CD4-positive, alpha-beta memory T cell (primary cell): Measurements from ENCODE around the gene CEP128. TPM values are rescaled to one million over a fixed set of nuclear protein-coding genes. Genes with fewer than 3 reads are reported as not detected.

Source experiments
- CTCF ChIA-PET: fragments of 350-600 bp; sonication (Branson Sonifier 250); formaldehyde crosslinking; loops from one replicate; lab custom pipeline; 2021; ENCODE audit warnings: inconsistent platforms; ENCODE audit not compliant: partially characterized antibody; lab: Charles Lee
- POLR2A ChIA-PET: fragments of 350-600 bp; sonication (Branson Sonifier 250); formaldehyde crosslinking; loops from one replicate; lab custom pipeline; 2021; ENCODE audit not compliant: partially characterized antibody; lab: Charles Lee
- DNase-seq, 5 donors: peaks; one replicate each; pipeline versions ENCODE4 v3.0.0 to v3.0.0-alpha.2; 2020 to 2022; ENCODE audit warnings: mixed read lengths in 1 of 5
- H3K27ac ChIP-seq: one replicate; pipeline ENCODE4 v1.7.0; 2013; ENCODE audit warnings: low read depth, low read length
- H3K27me3 ChIP-seq: 2 replicates; pipeline ENCODE4 v1.7.0; 2013; ENCODE audit warnings: mild to moderate bottlenecking, low read length, moderate library complexity; ENCODE audit not compliant: insufficient read depth
- H3K36me3 ChIP-seq: 2 replicates; pipeline ENCODE4 v1.7.0; 2013; ENCODE audit warnings: mild to moderate bottlenecking, low read length, moderate library complexity; ENCODE audit not compliant: insufficient read depth
- H3K4me1 ChIP-seq: 2 replicates; pipeline ENCODE4 v1.7.0; 2013; ENCODE audit warnings: mild to moderate bottlenecking, low read length, moderate library complexity; ENCODE audit not compliant: insufficient read depth
- H3K4me3 ChIP-seq, 2 donors: one replicate each; pipeline ENCODE4 v1.7.0; 2013; ENCODE audit warnings: low read length in 2 of 2, mild to moderate bottlenecking in 1 of 2
- H3K9me3 ChIP-seq, 2 donors: one replicate each; pipeline ENCODE4 v1.7.0; 2013; ENCODE audit warnings: low read length in 2 of 2, control low read depth in 1 of 2; ENCODE audit not compliant: control insufficient read depth in 1 of 2
- H3K27ac Mint-ChIP-seq, 7 donors: one replicate each; pipeline ENCODE4 v1.8.0; 2020 to 2021; ENCODE audit warnings: mixed read lengths in 7 of 7, mild to moderate bottlenecking in 6 of 7, inconsistent platforms in 3 of 7, moderate library complexity in 3 of 7
- H3K27me3 Mint-ChIP-seq, 2 donors: one replicate each; pipeline ENCODE4 v1.8.0; 2020 to 2021; ENCODE audit warnings: mixed read lengths in 2 of 2
- H3K36me3 Mint-ChIP-seq, 2 donors: one replicate each; pipeline ENCODE4 v1.8.0; 2020 to 2021; ENCODE audit warnings: mixed read lengths in 2 of 2, inconsistent platforms in 1 of 2, mild to moderate bottlenecking in 1 of 2
- H3K4me1 Mint-ChIP-seq, 4 donors: one replicate each; pipeline ENCODE4 v1.8.0; 2020 to 2021; ENCODE audit warnings: mixed read lengths in 4 of 4, mild to moderate bottlenecking in 1 of 4
- H3K4me3 Mint-ChIP-seq, 8 donors: one replicate each; pipeline ENCODE4 v1.8.0; 2020 to 2021; ENCODE audit warnings: mixed read lengths in 8 of 8, mild to moderate bottlenecking in 7 of 8, moderate library complexity in 6 of 8, inconsistent platforms in 3 of 8
- H3K9me3 Mint-ChIP-seq, 8 donors: one replicate each; pipeline ENCODE4 v1.8.0; 2020 to 2021; ENCODE audit warnings: mixed read lengths in 8 of 8, mild to moderate bottlenecking in 5 of 8, inconsistent platforms in 3 of 8, moderate library complexity in 1 of 8
- intact Hi-C: fragments of 100-400 bp; cut with micrococcal nuclease; formaldehyde crosslinking; loops from one replicate; pipeline ENCODE4 v1.15.1; 2023
- polyA plus RNA-seq, 2 donors: library from polyadenylated mRNA; unstranded; fragments of 300-500 nt; fragmentation: Illumina TruSeq; gene quantifications; one replicate each; pipeline ENCODE4 v1.2.3, GENCODE V29; 2021
- total RNA-seq, 2 experiments: library from RNA; stranded (reverse); gene quantifications; one replicate each; pipeline ENCODE4 v1.2.3, GENCODE V29; 2021

The CEP128 gene
- total and polyA plus RNA-seq, 4 experiments from 2014 or later = 2.9 to 21.6 (median 14.7) TPM

GRCh38 chr14:80615831-80616230 is 325.7 kb downstream of the CEP128 start:
- Histone ChIP-seq H3K4me1 (no peaks in the 10 kb centered on the region), H3K9me3 (no peaks in the 10 kb centered on the region), H3K27ac (no peak overlapping the region), H3K4me3 (no peak overlapping the region), H3K27me3 (no peaks in the 10 kb centered on the region), H3K36me3 (no peaks in the 10 kb centered on the region)
- no peak for DNase-seq
- H3K27ac Mint-ChIP-seq = no peak overlapping the region
- no peak overlapping the region for H3K4me3 Mint-ChIP-seq
- intact Hi-C loops = no loop called here
- ChIA-PET CTCF (interaction anchor here (1.3 kb wide), 1 partner anchor 35 kb away, joined by 3 read pairs; no protein-coding TSS in a partner anchor), POLR2A (no interaction called here)
- peaks cover 0 to 1% (median 0%) of the 10 kb centered on the region in 4 donors for H3K4me1 Mint-ChIP-seq
- peaks cover 0 to 9% (median 0%) of the 10 kb centered on the region in 8 donors for H3K9me3 Mint-ChIP-seq
- peaks cover 6 to 10% of the 10 kb centered on the region in 2 donors for H3K36me3 Mint-ChIP-seq
- H3K27me3 Mint-ChIP-seq = no peaks in the 10 kb centered on the region

- DNase-seq = no peak
- CTCF ChIA-PET = no interaction called here
These were observed 332.5 kb downstream of the CEP128 start for GRCh38 chr14:80609055-80609454.

GRCh38 chr14:80608563-80608962 is 333.0 kb downstream of the CEP128 start:
- H3K36me3 Mint-ChIP-seq = peaks cover 0 to 4% of the 10 kb centered on the region in 2 donors
- Histone ChIP-seq H3K36me3 (no peaks in the 10 kb centered on the region), H3K4me1 (no peaks in the 10 kb centered on the region), H3K9me3 (no peaks in the 10 kb centered on the region), H3K27ac (no peak overlapping the region), H3K27me3 (no peaks in the 10 kb centered on the region), H3K4me3 (no peak overlapping the region)
- no peaks in the 10 kb centered on the region for H3K27me3 Mint-ChIP-seq
- H3K27ac Mint-ChIP-seq = no peak overlapping the region
- H3K4me3 Mint-ChIP-seq = no peak overlapping the region
- CTCF ChIA-PET = no interaction called here
- no peaks in the 10 kb centered on the region for H3K9me3 Mint-ChIP-seq
- no peak for DNase-seq
- POLR2A ChIA-PET = no interaction called here
- H3K4me1 Mint-ChIP-seq = peaks cover 0 to 1% (median 0%) of the 10 kb centered on the region in 4 donors
- intact Hi-C loops = no loop called here

More at GRCh38 chr14:80609055-80609454, 332.5 kb downstream of the CEP128 start:
- H3K36me3 ChIP-seq = no peaks in the 10 kb centered on the region
- no peak overlapping the region for H3K27ac ChIP-seq
- H3K27me3 ChIP-seq = no peaks in the 10 kb centered on the region
- Mint-ChIP-seq H3K4me3 (no peak overlapping the region), H3K4me1 (peaks cover 0 to 1% (median 0%) of the 10 kb centered on the region in 4 donors), H3K27me3 (no peaks in the 10 kb centered on the region), H3K27ac (no peak overlapping the region), H3K36me3 (peaks cover 0 to 4% of the 10 kb centered on the region in 2 donors), H3K9me3 (no peaks in the 10 kb centered on the region)
- POLR2A ChIA-PET = no interaction called here
- no peak overlapping the region for H3K4me3 ChIP-seq
- intact Hi-C loops = no loop called here
- no peaks in the 10 kb centered on the region for H3K9me3 ChIP-seq
- no peaks in the 10 kb centered on the region for H3K4me1 ChIP-seq

GRCh38 chr14:80607430-80608190 is 333.9 kb downstream of the CEP128 start:
- Mint-ChIP-seq H3K27ac (no peak overlapping the region), H3K9me3 (no peaks in the 10 kb centered on the region), H3K36me3 (peaks cover 0 to 4% of the 10 kb centered on the region in 2 donors), H3K4me3 (no peak overlapping the region), H3K4me1 (peaks cover 0 to 1% (median 0%) of the 10 kb centered on the region in 4 donors), H3K27me3 (no peaks in the 10 kb centered on the region)
- CTCF ChIA-PET = no interaction called here
- H3K27ac ChIP-seq = no peak overlapping the region
- intact Hi-C loops = no loop called here
- POLR2A ChIA-PET = no interaction called here
- no peaks in the 10 kb centered on the region for H3K27me3 ChIP-seq
- H3K9me3 ChIP-seq = no peaks in the 10 kb centered on the region
- H3K4me3 ChIP-seq = no peak overlapping the region
- no peaks in the 10 kb centered on the region for H3K36me3 ChIP-seq
- no peak for DNase-seq
- no peaks in the 10 kb centered on the region for H3K4me1 ChIP-seq

GRCh38 chr14:80606347-80606772 is 335.2 kb downstream of the CEP128 start:
- intact Hi-C loops = no loop called here
- Histone ChIP-seq H3K4me3 (no peak overlapping the region), H3K27me3 (no peaks in the 10 kb centered on the region), H3K9me3 (no peaks in the 10 kb centered on the region), H3K27ac (no peak overlapping the region), H3K4me1 (no peaks in the 10 kb centered on the region), H3K36me3 (no peaks in the 10 kb centered on the region)
- ChIA-PET CTCF (no interaction called here), POLR2A (no interaction called here)
- Mint-ChIP-seq H3K27ac (no peak overlapping the region), H3K36me3 (peaks cover 0 to 4% of the 10 kb centered on the region in 2 donors), H3K27me3 (no peaks in the 10 kb centered on the region), H3K4me3 (no peak overlapping the region), H3K9me3 (no peaks in the 10 kb centered on the region), H3K4me1 (peaks cover 0 to 3% (median under 1%) of the 10 kb centered on the region in 4 donors)
- no peak for DNase-seq

- intact Hi-C loops = no loop called here
- POLR2A ChIA-PET = no interaction called here
- DNase-seq = no peak
- CTCF ChIA-PET = no interaction called here
- Mint-ChIP-seq H3K4me3 (no peak overlapping the region), H3K9me3 (no peaks in the 10 kb centered on the region), H3K27me3 (no peaks in the 10 kb centered on the region), H3K4me1 (peaks cover 0 to 3% (median 0%) of the 10 kb centered on the region in 4 donors), H3K36me3 (peaks cover 0 to 4% of the 10 kb centered on the region in 2 donors), H3K27ac (no peak overlapping the region)
- Histone ChIP-seq H3K27me3 (no peaks in the 10 kb centered on the region), H3K4me1 (no peaks in the 10 kb centered on the region), H3K4me3 (no peak overlapping the region), H3K36me3 (no peaks in the 10 kb centered on the region), H3K27ac (no peak overlapping the region), H3K9me3 (no peaks in the 10 kb centered on the region)
These were observed 336.0 kb downstream of the CEP128 start for GRCh38 chr14:80605536-80605935.

- intact Hi-C loops = no loop called here
- ChIA-PET CTCF (no interaction called here), POLR2A (no interaction called here)
- Histone ChIP-seq H3K36me3 (no peaks in the 10 kb centered on the region), H3K27ac (no peak overlapping the region), H3K4me3 (no peak overlapping the region), H3K9me3 (no peaks in the 10 kb centered on the region), H3K27me3 (no peaks in the 10 kb centered on the region), H3K4me1 (no peaks in the 10 kb centered on the region)
- no peaks in the 10 kb centered on the region for H3K9me3 Mint-ChIP-seq
- no peak overlapping the region for H3K27ac Mint-ChIP-seq
- H3K27me3 Mint-ChIP-seq = no peaks in the 10 kb centered on the region
- H3K36me3 Mint-ChIP-seq = peaks cover 0 to 8% of the 10 kb centered on the region in 2 donors
- H3K4me1 Mint-ChIP-seq = peaks cover 0 to 3% (median 0%) of the 10 kb centered on the region in 4 donors
- no peak for DNase-seq
- no peak overlapping the region for H3K4me3 Mint-ChIP-seq
These were observed 338.6 kb downstream of the CEP128 start for GRCh38 chr14:80602946-80603345.
